Activated B cell treated with CpG ODN at 0.5 μM for 24 hours (primary cell): ENCODE data around the gene SIRT7. TPM values are rescaled to one million over a fixed set of nuclear protein-coding genes. Genes with fewer than 3 reads are reported as not detected.

Experiments used
- ATAC-seq: fragments of 200-7000 bp; cut with Tn5 transposase; one replicate; pipeline ENCODE4 v1.10.0; 2021; ENCODE audit warnings: low read depth, mild to moderate bottlenecking, moderate library complexity
- CTCF ChIA-PET: fragments of 350-600 bp; sonication (Branson Sonifier 250); formaldehyde crosslinking; loops from one replicate; lab custom pipeline; 2021; ENCODE audit warnings: antibody characterized with exemption; lab: Charles Lee
- POLR2A ChIA-PET: fragments of 350-600 bp; sonication (Branson Sonifier 250); formaldehyde crosslinking; loops from one replicate; lab custom pipeline; 2021; ENCODE audit warnings: antibody characterized with exemption; lab: Charles Lee
- DNase-seq: peaks from one replicate; pipeline ENCODE4 v3.0.0; 2022
- H3K27ac Mint-ChIP-seq: one replicate; pipeline ENCODE4 v1.8.0; 2020; ENCODE audit warnings: mixed read lengths
- H3K27me3 Mint-ChIP-seq: one replicate; pipeline ENCODE4 v1.8.0; 2021; ENCODE audit warnings: mixed read lengths
- H3K36me3 Mint-ChIP-seq: one replicate; pipeline ENCODE4 v1.8.0; 2021; ENCODE audit warnings: low read depth, mixed read lengths
- H3K4me1 Mint-ChIP-seq: one replicate; pipeline ENCODE4 v1.8.0; 2021; ENCODE audit warnings: mixed read lengths
- H3K4me3 Mint-ChIP-seq: one replicate; pipeline ENCODE4 v1.8.0; 2020; ENCODE audit warnings: mild to moderate bottlenecking, mixed read lengths
- H3K9me3 Mint-ChIP-seq: one replicate; pipeline ENCODE4 v1.8.0; 2020; ENCODE audit warnings: mixed read lengths
- intact Hi-C: fragments of 100-400 bp; cut with micrococcal nuclease; formaldehyde crosslinking; loops from one replicate; pipeline ENCODE4 v1.15.1; 2024
- total RNA-seq: library from RNA; stranded (reverse); gene quantifications from 2 replicates; pipeline ENCODE4 v1.2.3, GENCODE V29; 2022
- TF ChIP-seq, protein P1 (sequence below): fragments of 200-600 bp; IDR thresholded peaks from one replicate; pipeline ENCODE4 v1.8.0; 2022; ENCODE audit warnings: antibody characterized with exemption, mild to moderate bottlenecking

SIRT7 gene
- total RNA-seq, 1 donor from 2014 or later: 66.4 TPM

- CTCF ChIA-PET: no interaction called here
- intact Hi-C loops: loop anchor here (1.0 kb wide), 2 partner anchors 15 to 20 kb away; partner anchors contain the start of genes ALYREF and ANAPC11
- POLR2A ChIA-PET: no interaction called here
- peak within 1 kb of the TSS; percentile 65 for H3K27ac Mint-ChIP-seq
- no peaks in the 10 kb centered on the region for H3K9me3 Mint-ChIP-seq
- TF ChIP-seq, protein P1, sequence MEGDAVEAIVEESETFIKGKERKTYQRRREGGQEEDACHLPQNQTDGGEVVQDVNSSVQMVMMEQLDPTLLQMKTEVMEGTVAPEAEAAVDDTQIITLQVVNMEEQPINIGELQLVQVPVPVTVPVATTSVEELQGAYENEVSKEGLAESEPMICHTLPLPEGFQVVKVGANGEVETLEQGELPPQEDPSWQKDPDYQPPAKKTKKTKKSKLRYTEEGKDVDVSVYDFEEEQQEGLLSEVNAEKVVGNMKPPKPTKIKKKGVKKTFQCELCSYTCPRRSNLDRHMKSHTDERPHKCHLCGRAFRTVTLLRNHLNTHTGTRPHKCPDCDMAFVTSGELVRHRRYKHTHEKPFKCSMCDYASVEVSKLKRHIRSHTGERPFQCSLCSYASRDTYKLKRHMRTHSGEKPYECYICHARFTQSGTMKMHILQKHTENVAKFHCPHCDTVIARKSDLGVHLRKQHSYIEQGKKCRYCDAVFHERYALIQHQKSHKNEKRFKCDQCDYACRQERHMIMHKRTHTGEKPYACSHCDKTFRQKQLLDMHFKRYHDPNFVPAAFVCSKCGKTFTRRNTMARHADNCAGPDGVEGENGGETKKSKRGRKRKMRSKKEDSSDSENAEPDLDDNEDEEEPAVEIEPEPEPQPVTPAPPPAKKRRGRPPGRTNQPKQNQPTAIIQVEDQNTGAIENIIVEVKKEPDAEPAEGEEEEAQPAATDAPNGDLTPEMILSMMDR: no peak
- no peaks in the 10 kb centered on the region for H3K27me3 Mint-ChIP-seq
- DNase-seq: peak; percentile 84
- H3K4me1 Mint-ChIP-seq: peaks cover 15% of the 10 kb centered on the region
- peak; percentile 95 for ATAC-seq
- peaks cover 57% of the 10 kb centered on the region for H3K36me3 Mint-ChIP-seq
- H3K4me3 Mint-ChIP-seq: peak within 1 kb of the TSS; percentile 85
Observed at GRCh38 chr17:81911277-81911961, 6.6 kb downstream of the SIRT7 start, which contains the start of gene PCYT2. Gene PCYT2, minus strand, starts transcription at chr17:81911399. Its CDS starts 44 bp downstream, at chr17:81911355.

DNA sequence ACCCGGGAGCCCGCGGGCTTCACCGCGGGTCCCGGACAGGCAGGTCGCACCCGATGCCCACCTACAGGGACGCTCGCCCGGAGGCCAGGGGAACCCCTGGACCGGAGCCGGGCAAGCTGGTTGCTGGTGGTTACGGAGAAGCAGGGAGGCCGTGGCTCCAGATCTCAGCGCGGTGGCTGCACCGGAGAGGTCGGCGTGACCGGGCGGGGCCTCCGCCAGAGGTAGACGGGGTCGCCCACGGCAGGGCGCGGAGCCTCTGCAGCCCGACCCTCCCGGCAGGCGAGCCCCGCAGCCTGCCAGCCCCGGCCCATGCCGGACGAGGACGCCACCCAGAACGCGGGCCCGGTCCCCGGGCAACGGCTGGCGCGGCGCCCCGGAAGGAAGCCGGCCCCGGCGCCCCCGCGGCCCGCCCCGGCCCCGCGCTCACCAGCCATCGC lies 7.1 kb downstream of the SIRT7 start:
- H3K4me1 Mint-ChIP-seq: peaks cover 11% of the 10 kb centered on the region
- H3K4me3 Mint-ChIP-seq: peak overlapping the region; percentile 85
- H3K9me3 Mint-ChIP-seq: no peaks in the 10 kb centered on the region
- ChIA-PET POLR2A (interaction anchor here (1.9 kb wide), 1 partner anchor 19 kb away, joined by 6 read pairs; the partner anchor contains the start of gene ANAPC11), CTCF (no interaction called here)
- H3K27me3 Mint-ChIP-seq: no peaks in the 10 kb centered on the region
- intact Hi-C loops: loop anchor here (1.0 kb wide), 2 partner anchors 15 to 20 kb away; partner anchors contain the start of genes ALYREF and ANAPC11
- DNase-seq: no peak
- no peak for ATAC-seq
- H3K27ac Mint-ChIP-seq: no peak overlapping the region
- peaks cover 54% of the 10 kb centered on the region for H3K36me3 Mint-ChIP-seq
- TF ChIP-seq, protein P1: no peak

DNA sequence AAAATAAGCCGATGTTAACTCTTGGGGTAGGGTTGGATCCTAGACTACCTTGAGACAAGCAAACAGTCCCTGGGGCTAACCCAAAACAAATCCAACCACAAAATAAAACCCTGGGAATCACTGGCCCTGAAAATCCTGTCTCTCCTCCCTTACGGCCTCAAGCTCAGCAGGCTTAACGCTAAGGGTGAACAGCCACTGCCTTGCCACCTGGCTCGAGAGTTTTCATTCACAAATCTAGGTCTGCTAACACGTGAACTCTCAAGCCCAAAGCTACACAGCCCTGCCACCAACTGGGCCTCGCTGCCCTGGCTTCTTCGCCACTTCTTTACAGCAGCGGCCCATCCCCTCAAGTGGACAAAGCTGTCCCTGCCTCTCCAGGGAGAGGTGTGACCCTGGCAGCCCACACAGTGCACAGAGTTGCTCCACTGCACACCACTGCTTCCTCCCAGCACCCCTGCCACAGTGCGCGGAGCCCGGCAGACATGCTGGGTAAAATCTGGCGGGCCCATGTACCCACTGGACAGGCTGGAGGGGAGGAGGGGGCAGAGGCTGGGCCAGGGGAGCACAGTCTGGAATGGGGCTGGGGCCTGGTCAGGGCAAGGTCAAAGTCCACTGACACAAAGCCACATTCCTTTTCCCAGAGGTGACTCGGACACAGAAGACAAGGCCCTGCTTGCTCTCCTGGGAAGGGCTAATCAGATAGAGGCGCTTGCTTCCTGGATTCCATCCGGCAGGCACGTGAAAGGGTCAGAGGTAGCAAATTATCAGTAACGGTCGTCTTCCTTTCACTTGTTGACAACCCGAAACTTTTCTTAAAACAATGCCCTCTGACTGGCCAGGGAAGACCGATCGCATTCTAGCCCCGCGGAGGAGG lies 7.8 kb downstream of the SIRT7 start:
- Mint-ChIP-seq H3K4me1 (peaks cover 9% of the 10 kb centered on the region), H3K4me3 (peak overlapping the region; percentile 85), H3K27me3 (no peaks in the 10 kb centered on the region), H3K27ac (no peak overlapping the region), H3K36me3 (peaks cover 47% of the 10 kb centered on the region), H3K9me3 (no peaks in the 10 kb centered on the region)
- DNase-seq: no peak
- ChIA-PET CTCF (no interaction called here), POLR2A (interaction anchor here (1.9 kb wide), 1 partner anchor 18 kb away, joined by 6 read pairs; the partner anchor contains the start of gene ANAPC11)
- no peak for ATAC-seq
- intact Hi-C loops: no loop called here
- TF ChIP-seq, protein P1: no peak

GRCh38 chr17:81909231-81909630 lies 8.7 kb downstream of the SIRT7 start:
- H3K27ac Mint-ChIP-seq: no peak overlapping the region
- POLR2A ChIA-PET: interaction anchor here (1.9 kb wide), 1 partner anchor 17 kb away, joined by 6 read pairs; the partner anchor contains the start of gene ANAPC11

More at GRCh38 chr17:81909231-81909630, 8.7 kb downstream of the SIRT7 start:
- H3K36me3 Mint-ChIP-seq: peaks cover 43% of the 10 kb centered on the region
- H3K27me3 Mint-ChIP-seq: no peaks in the 10 kb centered on the region
- TF ChIP-seq, protein P1: no peak
- no peaks in the 10 kb centered on the region for H3K9me3 Mint-ChIP-seq
- ATAC-seq (no peak), DNase-seq (no peak)
- CTCF ChIA-PET: no interaction called here
- H3K4me1 Mint-ChIP-seq: peaks cover 9% of the 10 kb centered on the region
- H3K4me3 Mint-ChIP-seq: peak overlapping the region; percentile 28
- intact Hi-C loops: no loop called here
